ENCODE results near the gene KIAA1586. TPM values are rescaled to one million over a fixed set of nuclear protein-coding genes. Genes with fewer than 3 reads are reported as not detected.

Gene KIAA1586
- total RNA-seq, 1 donor = 17.4 TPM

DNA sequence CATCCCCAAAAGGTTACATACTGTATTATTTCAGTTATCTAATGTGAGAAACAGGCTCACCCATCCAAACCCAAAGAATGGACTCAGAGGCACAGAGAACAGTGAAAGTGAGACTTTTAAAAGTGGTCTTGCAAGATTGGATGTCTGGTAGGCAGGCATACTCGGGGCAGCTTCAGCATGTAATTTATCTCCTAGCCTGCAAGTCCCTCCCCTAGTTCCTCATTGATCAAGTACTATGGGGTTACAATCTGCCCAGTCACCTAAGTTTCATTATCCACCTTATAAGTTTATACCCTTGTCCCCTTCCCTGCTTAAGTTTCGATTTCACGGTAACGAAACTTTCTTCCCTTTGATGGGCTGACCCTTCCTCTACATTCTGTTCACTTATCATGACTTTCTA, 22.7 kb downstream of the KIAA1586 start:
- TF ChIP-seq, protein P1, sequence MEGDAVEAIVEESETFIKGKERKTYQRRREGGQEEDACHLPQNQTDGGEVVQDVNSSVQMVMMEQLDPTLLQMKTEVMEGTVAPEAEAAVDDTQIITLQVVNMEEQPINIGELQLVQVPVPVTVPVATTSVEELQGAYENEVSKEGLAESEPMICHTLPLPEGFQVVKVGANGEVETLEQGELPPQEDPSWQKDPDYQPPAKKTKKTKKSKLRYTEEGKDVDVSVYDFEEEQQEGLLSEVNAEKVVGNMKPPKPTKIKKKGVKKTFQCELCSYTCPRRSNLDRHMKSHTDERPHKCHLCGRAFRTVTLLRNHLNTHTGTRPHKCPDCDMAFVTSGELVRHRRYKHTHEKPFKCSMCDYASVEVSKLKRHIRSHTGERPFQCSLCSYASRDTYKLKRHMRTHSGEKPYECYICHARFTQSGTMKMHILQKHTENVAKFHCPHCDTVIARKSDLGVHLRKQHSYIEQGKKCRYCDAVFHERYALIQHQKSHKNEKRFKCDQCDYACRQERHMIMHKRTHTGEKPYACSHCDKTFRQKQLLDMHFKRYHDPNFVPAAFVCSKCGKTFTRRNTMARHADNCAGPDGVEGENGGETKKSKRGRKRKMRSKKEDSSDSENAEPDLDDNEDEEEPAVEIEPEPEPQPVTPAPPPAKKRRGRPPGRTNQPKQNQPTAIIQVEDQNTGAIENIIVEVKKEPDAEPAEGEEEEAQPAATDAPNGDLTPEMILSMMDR (IDR thresholded peaks at IDR 0.05; ENCODE audit: extremely low read depth, low read depth, low read length) = no peak
- H3K36me3 ChIP-seq (ENCODE audit: insufficient read depth, low read length) = no peaks in the 10 kb centered on the region
- H3K4me2 ChIP-seq (ENCODE audit: insufficient read depth, low read length) = no peak overlapping the region
- no peaks in the 10 kb centered on the region for H3K27me3 ChIP-seq (ENCODE audit: insufficient read depth, low read length)
- H3K27ac ChIP-seq (ENCODE audit: low read depth, low read length) = no peak overlapping the region
- no peaks in the 10 kb centered on the region for H3K79me2 ChIP-seq (ENCODE audit: insufficient read depth, low read length)
- peaks cover 16% of the 10 kb centered on the region for H3K4me1 ChIP-seq (ENCODE audit: insufficient read depth, low read length)
- no peaks in the 10 kb centered on the region for H4K20me1 ChIP-seq (ENCODE audit: insufficient read depth, low read length)
- H3K9me3 ChIP-seq (ENCODE audit: low read depth, low read length) = no peaks in the 10 kb centered on the region
- no peak overlapping the region for H3K4me3 ChIP-seq (ENCODE audit: insufficient read depth, low read length)
- H2AFZ ChIP-seq (ENCODE audit: low read length) = no peak overlapping the region
- no peak for DNase-seq (ENCODE audit: insufficient read length, low spot score, missing footprints)

DNA sequence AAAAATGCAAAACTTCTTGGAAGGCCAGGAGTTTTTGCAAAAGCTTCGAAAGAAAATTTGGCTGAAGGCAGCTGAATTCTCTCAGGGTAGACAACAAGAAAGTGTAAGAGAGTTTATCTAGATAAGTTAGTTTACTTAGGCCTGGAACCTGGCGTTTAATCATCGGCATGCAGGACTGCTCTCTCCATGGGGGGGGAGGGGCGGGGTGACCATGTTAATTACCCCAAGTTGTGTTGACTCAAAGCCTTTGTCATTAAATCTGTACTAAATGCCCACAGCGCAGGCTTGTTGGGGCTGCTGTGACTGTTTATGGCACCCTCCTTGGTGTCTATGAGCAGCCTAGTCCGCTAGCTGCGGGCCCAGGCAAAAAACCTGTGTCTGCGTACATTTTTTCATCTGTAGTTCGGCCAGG, 23.4 kb downstream of the KIAA1586 start:
- H3K4me1 ChIP-seq (ENCODE audit: insufficient read depth, low read length) = peaks cover 13% of the 10 kb centered on the region
- TF ChIP-seq, protein P1 (IDR thresholded peaks at IDR 0.05; ENCODE audit: extremely low read depth, low read depth, low read length) = no peak
- DNase-seq (ENCODE audit: insufficient read length, low spot score, missing footprints) = no peak

DNA sequence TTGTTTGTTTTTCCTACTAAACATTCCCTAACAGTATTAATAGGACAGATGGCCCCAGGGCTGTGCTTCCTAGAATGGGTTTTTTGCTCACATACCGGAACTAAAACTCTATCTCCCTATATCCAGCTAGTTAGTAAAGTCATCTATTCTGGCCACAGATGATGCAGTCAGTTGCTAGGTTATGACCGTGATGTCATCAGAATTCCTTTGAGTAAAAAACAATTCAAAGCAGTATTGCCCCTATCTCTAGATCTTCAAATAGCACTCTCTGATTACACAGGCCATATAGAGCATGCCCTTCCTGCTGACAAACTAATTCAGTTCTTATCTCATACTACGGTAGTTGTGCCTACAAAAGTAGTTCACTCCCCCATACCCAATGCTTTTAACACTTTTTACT, 25.6 kb downstream of the KIAA1586 start:
- no peak overlapping the region for H3K4me2 ChIP-seq (ENCODE audit: insufficient read depth, low read length)
- H3K4me1 ChIP-seq (ENCODE audit: insufficient read depth, low read length) = peaks cover 12% of the 10 kb centered on the region
- no peaks in the 10 kb centered on the region for H3K27me3 ChIP-seq (ENCODE audit: insufficient read depth, low read length)
- H3K4me3 ChIP-seq (ENCODE audit: insufficient read depth, low read length) = no peak overlapping the region
- no peak overlapping the region for H3K27ac ChIP-seq (ENCODE audit: low read depth, low read length)
- H3K79me2 ChIP-seq (ENCODE audit: insufficient read depth, low read length) = no peaks in the 10 kb centered on the region
- DNase-seq (ENCODE audit: insufficient read length, low spot score, missing footprints) = no peak
- no peaks in the 10 kb centered on the region for H3K9me3 ChIP-seq (ENCODE audit: low read depth, low read length)
- H2AFZ ChIP-seq (ENCODE audit: low read length) = no peak overlapping the region
- H4K20me1 ChIP-seq (ENCODE audit: insufficient read depth, low read length) = no peaks in the 10 kb centered on the region
- TF ChIP-seq, protein P1 (IDR thresholded peaks at IDR 0.05; ENCODE audit: extremely low read depth, low read depth, low read length) = no peak
- H3K36me3 ChIP-seq (ENCODE audit: insufficient read depth, low read length) = no peaks in the 10 kb centered on the region

More for the DNA sequence above, 23.4 kb downstream of the KIAA1586 start:
- Histone ChIP-seq H3K79me2 (ENCODE audit: insufficient read depth, low read length) (no peaks in the 10 kb centered on the region), H3K4me3 (ENCODE audit: insufficient read depth, low read length) (no peak overlapping the region), H3K27ac (ENCODE audit: low read depth, low read length) (no peak overlapping the region), H2AFZ (ENCODE audit: low read length) (no peak overlapping the region), H4K20me1 (ENCODE audit: insufficient read depth, low read length) (no peaks in the 10 kb centered on the region), H3K27me3 (ENCODE audit: insufficient read depth, low read length) (no peaks in the 10 kb centered on the region), H3K36me3 (ENCODE audit: insufficient read depth, low read length) (no peaks in the 10 kb centered on the region), H3K9me3 (ENCODE audit: low read depth, low read length) (no peaks in the 10 kb centered on the region), H3K4me2 (ENCODE audit: insufficient read depth, low read length) (no peak overlapping the region)

DNA sequence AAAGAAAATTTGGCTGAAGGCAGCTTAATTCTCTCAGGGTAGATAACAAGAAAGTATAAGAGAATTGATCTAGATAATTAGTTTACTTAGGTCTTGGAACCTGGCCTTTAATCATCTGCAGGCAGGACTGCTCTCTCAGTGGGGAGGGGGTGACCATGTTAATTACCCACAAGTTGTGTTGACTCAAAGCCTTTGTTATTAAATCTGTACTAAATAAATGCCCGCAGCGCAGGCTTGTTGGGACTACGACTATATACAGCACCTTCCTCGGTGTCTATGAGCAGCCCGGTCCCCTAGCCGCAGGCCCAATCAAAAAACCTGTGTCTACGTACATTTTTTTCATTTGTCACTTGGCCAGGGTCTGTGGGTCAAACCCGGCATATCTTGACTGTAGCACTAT, 27.9 kb downstream of the KIAA1586 start:
- Histone ChIP-seq H3K27ac (ENCODE audit: low read depth, low read length) (no peak overlapping the region), H3K4me1 (ENCODE audit: insufficient read depth, low read length) (no peaks in the 10 kb centered on the region), H2AFZ (ENCODE audit: low read length) (no peak overlapping the region), H3K9me3 (ENCODE audit: low read depth, low read length) (no peaks in the 10 kb centered on the region), H3K27me3 (ENCODE audit: insufficient read depth, low read length) (no peaks in the 10 kb centered on the region), H3K4me3 (ENCODE audit: insufficient read depth, low read length) (no peak overlapping the region), H3K36me3 (ENCODE audit: insufficient read depth, low read length) (no peaks in the 10 kb centered on the region), H3K79me2 (ENCODE audit: insufficient read depth, low read length) (no peaks in the 10 kb centered on the region), H3K4me2 (ENCODE audit: insufficient read depth, low read length) (no peak overlapping the region), H4K20me1 (ENCODE audit: insufficient read depth, low read length) (no peaks in the 10 kb centered on the region)
- no peak for DNase-seq (ENCODE audit: insufficient read length, low spot score, missing footprints)
- TF ChIP-seq, protein P1 (IDR thresholded peaks at IDR 0.05; ENCODE audit: extremely low read depth, low read depth, low read length) = no peak

Data from osteoblast (primary cell).